ENCODE results near the gene RTL10.

- TF ChIP-seq ZNF384 (IDR thresholded peaks at IDR 0.05) (no peak), FOXA1 (IDR thresholded peaks at IDR 0.05) (no peak), PKNOX1 (IDR thresholded peaks at IDR 0.05) (no peak), SP1 (IDR thresholded peaks at IDR 0.05) (no peak), TARDBP (IDR thresholded peaks at IDR 0.05) (no peak), SUZ12 (IDR thresholded peaks at IDR 0.05) (no peak), ELF4 (IDR thresholded peaks at IDR 0.05) (no peak), BHLHE40 (IDR thresholded peaks at IDR 0.05; ENCODE audit: borderline replicate concordance) (no peak), LEF1 (IDR thresholded peaks at IDR 0.05; ENCODE audit: borderline replicate concordance) (no peak), ARNT (IDR thresholded peaks at IDR 0.05) (no peak), FOXM1 (IDR thresholded peaks at IDR 0.05; ENCODE audit: borderline replicate concordance) (no peak), HDGF (IDR thresholded peaks at IDR 0.05; ENCODE audit: borderline replicate concordance) (no peak), FOXK2 (IDR thresholded peaks at IDR 0.05) (no peak), NFRKB (IDR thresholded peaks at IDR 0.05) (no peak)
These were observed 46.5 kb downstream of the RTL10 start for GRCh38 chr22:19807914-19808872.

All from HEK293T (cell line).